HS-27A (cell line): ENCODE data around the gene TMPRSS13.

Experiments used
- DNase-seq: peaks from one replicate; pipeline ENCODE4 v3.0.0-alpha.2; 2012; ENCODE audit warnings: low read depth, missing footprints

Gene TMPRSS13

GRCh38 chr11:117912497-117912896, 16.7 kb downstream of the TMPRSS13 start:
- DNase-seq: no peak

- DNase-seq: no peak
Measured at GRCh38 chr11:117911694-117912093, 17.5 kb downstream of the TMPRSS13 start.

- DNase-seq: no peak
Measured at GRCh38 chr11:117910941-117911655, 18.1 kb downstream of the TMPRSS13 start.

- no peak for DNase-seq
Measured at GRCh38 chr11:117910525-117910924, 18.7 kb downstream of the TMPRSS13 start.

- no peak for DNase-seq
Measured at GRCh38 chr11:117909611-117910382, 19.4 kb downstream of the TMPRSS13 start.

- DNase-seq: no peak
Measured at GRCh38 chr11:117908959-117909610, 20.1 kb downstream of the TMPRSS13 start.

- no peak for DNase-seq
Measured at GRCh38 chr11:117908109-117908895, 20.9 kb downstream of the TMPRSS13 start.

- DNase-seq: peak; percentile 9
Measured at GRCh38 chr11:117907276-117908108, 21.7 kb downstream of the TMPRSS13 start.

- no peak for DNase-seq
Measured at GRCh38 chr11:117906710-117907109, 22.5 kb downstream of the TMPRSS13 start.

GRCh38 chr11:117906126-117906525, 23.1 kb downstream of the TMPRSS13 start:
- DNase-seq: no peak

- DNase-seq: no peak
Measured at GRCh38 chr11:117905524-117905923, 23.7 kb downstream of the TMPRSS13 start.

- no peak for DNase-seq
Measured at GRCh38 chr11:117903505-117904382, 25.5 kb downstream of the TMPRSS13 start.

GRCh38 chr11:117902001-117902845, 27.0 kb downstream of the TMPRSS13 start:
- no peak for DNase-seq

- no peak for DNase-seq
Measured at GRCh38 chr11:117901601-117902000, 27.6 kb downstream of the TMPRSS13 start.

GRCh38 chr11:117900720-117901440, 28.3 kb downstream of the TMPRSS13 start:
- no peak for DNase-seq

GRCh38 chr11:117900121-117900648, 29.0 kb downstream of the TMPRSS13 start:
- DNase-seq: no peak

- no peak for DNase-seq
Measured at GRCh38 chr11:117898059-117898458, 31.1 kb downstream of the TMPRSS13 start.

- no peak for DNase-seq
Measured at GRCh38 chr11:117892651-117893050, 36.6 kb downstream of the TMPRSS13 start.
